Measurements from ENCODE around the gene ATP6V1B1.

Gene ATP6V1B1

DNA sequence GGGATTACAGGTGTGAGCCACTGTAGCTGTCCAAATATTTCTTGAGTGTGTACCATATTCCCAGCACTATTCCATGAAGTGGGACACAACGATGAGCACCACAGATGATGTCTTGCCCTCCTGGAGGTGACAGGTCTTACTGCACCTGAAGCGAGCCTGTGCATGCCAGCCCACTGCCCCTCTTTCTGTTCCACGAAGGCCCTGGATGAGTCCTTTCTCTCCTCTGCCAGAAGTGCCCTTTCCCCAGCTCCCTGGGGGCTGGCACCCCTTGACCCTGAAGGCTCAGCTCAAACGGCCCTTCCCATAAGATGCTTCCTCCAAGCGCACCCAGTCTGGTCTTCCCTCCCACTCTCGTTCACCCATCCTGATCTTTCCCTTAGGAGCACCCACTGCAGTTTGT lies 5.5 kb downstream of the ATP6V1B1 start:
- no peak for DNase-seq (ENCODE audit: low read depth)
- TF ChIP-seq, protein P1, sequence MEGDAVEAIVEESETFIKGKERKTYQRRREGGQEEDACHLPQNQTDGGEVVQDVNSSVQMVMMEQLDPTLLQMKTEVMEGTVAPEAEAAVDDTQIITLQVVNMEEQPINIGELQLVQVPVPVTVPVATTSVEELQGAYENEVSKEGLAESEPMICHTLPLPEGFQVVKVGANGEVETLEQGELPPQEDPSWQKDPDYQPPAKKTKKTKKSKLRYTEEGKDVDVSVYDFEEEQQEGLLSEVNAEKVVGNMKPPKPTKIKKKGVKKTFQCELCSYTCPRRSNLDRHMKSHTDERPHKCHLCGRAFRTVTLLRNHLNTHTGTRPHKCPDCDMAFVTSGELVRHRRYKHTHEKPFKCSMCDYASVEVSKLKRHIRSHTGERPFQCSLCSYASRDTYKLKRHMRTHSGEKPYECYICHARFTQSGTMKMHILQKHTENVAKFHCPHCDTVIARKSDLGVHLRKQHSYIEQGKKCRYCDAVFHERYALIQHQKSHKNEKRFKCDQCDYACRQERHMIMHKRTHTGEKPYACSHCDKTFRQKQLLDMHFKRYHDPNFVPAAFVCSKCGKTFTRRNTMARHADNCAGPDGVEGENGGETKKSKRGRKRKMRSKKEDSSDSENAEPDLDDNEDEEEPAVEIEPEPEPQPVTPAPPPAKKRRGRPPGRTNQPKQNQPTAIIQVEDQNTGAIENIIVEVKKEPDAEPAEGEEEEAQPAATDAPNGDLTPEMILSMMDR (conservative IDR thresholded peaks at IDR 0.05; ENCODE audit: low read depth, low read length), result no peak

GRCh38 chr2:70941701-70942100 lies 6.0 kb downstream of the ATP6V1B1 start:
- DNase-seq (ENCODE audit: low read depth), result no peak
- H3K4me3 ChIP-seq (ENCODE audit: low read length), result no peak overlapping the region
- TF ChIP-seq, protein P1 (conservative IDR thresholded peaks at IDR 0.05; ENCODE audit: low read depth, low read length), result no peak

More for the DNA sequence above, 5.5 kb downstream of the ATP6V1B1 start:
- H3K4me3 ChIP-seq (ENCODE audit: low read length), result no peak overlapping the region

GRCh38 chr2:70942396-70943204 lies 6.9 kb downstream of the ATP6V1B1 start:
- TF ChIP-seq, protein P1 (conservative IDR thresholded peaks at IDR 0.05; ENCODE audit: low read depth, low read length), result no peak
- no peak for DNase-seq (ENCODE audit: low read depth)
- no peak overlapping the region for H3K4me3 ChIP-seq (ENCODE audit: low read length)

DNA sequence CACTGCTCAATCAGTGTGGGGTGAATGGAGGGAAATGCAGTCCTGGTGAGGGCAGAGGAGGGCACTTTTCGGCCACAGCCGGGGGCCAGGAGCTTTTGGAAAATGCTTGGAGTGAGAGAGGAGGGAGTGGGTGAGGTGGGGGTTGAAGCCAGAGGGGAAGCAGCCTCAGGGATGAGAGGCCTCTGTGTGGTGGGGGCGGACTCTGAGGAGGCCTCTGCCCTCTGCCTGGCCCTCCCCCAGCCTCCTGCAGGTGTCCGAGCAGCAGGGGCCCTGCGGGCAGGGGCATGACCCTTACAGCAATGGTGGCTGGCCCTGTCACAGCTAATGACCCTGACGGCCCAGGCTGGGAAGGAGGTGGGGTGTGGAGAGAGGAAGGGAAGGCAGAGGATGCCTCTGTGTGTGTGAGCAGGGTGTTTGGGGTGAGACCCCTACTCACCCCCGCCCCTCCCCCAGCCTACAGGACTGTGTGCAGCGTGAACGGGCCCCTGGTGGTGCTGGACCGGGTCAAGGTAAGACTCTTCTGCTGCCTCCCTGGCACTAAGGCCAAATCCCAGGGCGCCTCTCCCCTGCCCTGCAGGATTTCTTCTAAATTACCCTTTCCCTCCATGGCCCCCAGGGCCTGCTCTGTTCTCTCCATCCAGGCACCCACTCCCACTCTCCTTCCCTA lies 7.6 kb downstream of the ATP6V1B1 start:
- TF ChIP-seq, protein P1 (conservative IDR thresholded peaks at IDR 0.05; ENCODE audit: low read depth, low read length), result no peak
- no peak for DNase-seq (ENCODE audit: low read depth)
- no peak overlapping the region for H3K4me3 ChIP-seq (ENCODE audit: low read length)

DNA sequence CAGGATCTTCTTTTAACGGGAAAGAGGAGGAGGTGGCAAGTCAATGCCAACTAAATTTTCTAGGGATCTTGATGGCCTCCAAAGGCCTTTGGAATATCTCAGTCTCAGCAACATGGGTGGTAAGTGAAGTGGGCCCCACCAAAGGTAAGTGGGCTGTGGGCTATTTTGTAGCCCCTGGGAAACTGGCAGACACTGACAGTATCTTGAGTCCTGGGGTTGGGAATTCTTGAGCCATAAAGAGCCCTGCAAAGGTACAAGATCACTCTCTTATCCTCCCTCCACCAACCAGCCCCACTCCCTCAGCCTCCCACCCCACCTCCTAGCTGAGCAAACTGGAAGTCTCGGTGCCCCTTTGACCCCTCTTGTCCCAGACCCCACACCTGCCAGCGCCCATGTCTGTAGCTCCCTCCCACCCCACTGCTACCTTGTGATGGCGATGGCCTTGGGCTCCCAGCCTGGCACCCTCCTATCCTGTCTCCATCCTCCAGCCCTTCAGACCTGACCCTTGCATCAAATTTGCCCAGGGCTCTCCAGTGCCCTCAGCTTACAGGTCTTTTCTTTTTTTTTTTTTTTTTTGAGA lies 8.5 kb downstream of the ATP6V1B1 start:
- TF ChIP-seq, protein P1 (conservative IDR thresholded peaks at IDR 0.05; ENCODE audit: low read depth, low read length), result no peak
- H3K4me3 ChIP-seq (ENCODE audit: low read length), result no peak overlapping the region
- DNase-seq (ENCODE audit: low read depth), result no peak

GRCh38 chr2:70946832-70947442 lies 11.2 kb downstream of the ATP6V1B1 start:
- no peak overlapping the region for H3K4me3 ChIP-seq (ENCODE audit: low read length)
- DNase-seq (ENCODE audit: low read depth), result peak; percentile 28
- TF ChIP-seq, protein P1 (conservative IDR thresholded peaks at IDR 0.05; ENCODE audit: low read depth, low read length), result peak; percentile 82

Measured in retinal pigment epithelial cell (primary cell).